ENCODE measurements around the gene GTPBP6. TPM values are rescaled to one million over a fixed set of nuclear protein-coding genes. Genes with fewer than 3 reads are reported as not detected.

GTPBP6 gene
- polyA plus RNA-seq, 1 of the 3 experiments (the other 2 are of a cell fraction): 47.3 TPM

- 99% methylated on average over 36 of the region's 54 CpGs for WGBS (ENCODE audit: low lambda C conversion rate)
- TF ChIP-seq CHD2 (IDR thresholded peaks at IDR 0.05; ENCODE audit: low read length, partially characterized antibody) (no peak), GABPA (IDR thresholded peaks at IDR 0.05; ENCODE audit: low read depth) (no peak), IRF3 (IDR thresholded peaks at IDR 0.05; ENCODE audit: low read depth, low read length) (no peak), TEAD4 (IDR thresholded peaks at IDR 0.05; ENCODE audit: borderline replicate concordance, insufficient read depth) (no peak), MAX (IDR thresholded peaks at IDR 0.05; ENCODE audit: low read depth) (no peak), USF1 (IDR thresholded peaks at IDR 0.05; ENCODE audit: borderline replicate concordance, low read depth) (no peak), ELF1 (IDR thresholded peaks at IDR 0.05) (no peak)
- Histone ChIP-seq H3K4me3 (ENCODE audit: low read depth in 2 of 2, low read length in 1 of 2) (no peak overlapping the region), H4K20me1 (ENCODE audit: insufficient read depth) (no peaks in the 10 kb centered on the region), H3K27ac (ENCODE audit: low read depth in 2 of 2, low read length in 1 of 2) (no peak overlapping the region), H3K4me2 (no peak overlapping the region), H3K9me2 (no peaks in the 10 kb centered on the region), H3K4me1 (ENCODE audit: control insufficient read depth in 1 of 2, insufficient read depth in 2 of 2, low read depth in 1 of 2, low read length in 1 of 2) (peaks cover 0 to 4% of the 10 kb centered on the region in 2 experiments; a peak in 2 of 4 replicates), H3K9ac (no peak overlapping the region), H2AFZ (ENCODE audit: low read depth) (no peak overlapping the region), H3K27me3 (ENCODE audit: insufficient read depth) (no peaks in the 10 kb centered on the region), H3K36me3 (replicated peaks in 1 of 2; ENCODE audit: control insufficient read depth in 1 of 2, insufficient read depth in 2 of 2, low read length in 1 of 2) (peaks cover 0 to 18% of the 10 kb centered on the region in 2 experiments), H3K79me2 (ENCODE audit: insufficient read depth) (peaks cover 3% of the 10 kb centered on the region; the same call in 1 of the 2 replicates), H3F3A (replicated peaks; ENCODE audit: insufficient read depth) (peaks cover 5% of the 10 kb centered on the region), H3K9me3 (peaks cover 10% of the 10 kb centered on the region; the same call in 1 of the 2 replicates)
- CTCF ChIA-PET: no interaction called here
- no peak for DNase-seq
- POLR2A ChIA-PET: no interaction called here
These were observed 42.9 kb upstream of the GTPBP6 start for GRCh38 chrX:361231-362145.

GRCh38 chrX:360496-361150 is 42.0 kb upstream of the GTPBP6 start:
- 80% methylated on average over 21 of the region's 26 CpGs for WGBS (ENCODE audit: low lambda C conversion rate)
- H2AFZ ChIP-seq (ENCODE audit: low read depth): no peak overlapping the region
- ChIA-PET CTCF (no interaction called here), POLR2A (no interaction called here)
- H3K4me3 ChIP-seq (ENCODE audit: low read depth in 2 of 2, low read length in 1 of 2): no peak overlapping the region; a peak in 1 of 4 replicates
- no peaks in the 10 kb centered on the region for H3K27me3 ChIP-seq (ENCODE audit: insufficient read depth)
- H4K20me1 ChIP-seq (ENCODE audit: insufficient read depth): no peaks in the 10 kb centered on the region
- peaks cover 8% of the 10 kb centered on the region; the same call in 1 of the 2 replicates for H3K79me2 ChIP-seq (ENCODE audit: insufficient read depth)
- no peaks in the 10 kb centered on the region for H3K9me2 ChIP-seq
- H3K4me1 ChIP-seq (ENCODE audit: control insufficient read depth in 1 of 2, insufficient read depth in 2 of 2, low read depth in 1 of 2, low read length in 1 of 2): peaks cover 0 to 4% of the 10 kb centered on the region in 2 experiments; a peak in 2 of 4 replicates
- DNase-seq: no peak
- peaks cover 0 to 18% of the 10 kb centered on the region in 2 experiments for H3K36me3 ChIP-seq (replicated peaks in 1 of 2; ENCODE audit: control insufficient read depth in 1 of 2, insufficient read depth in 2 of 2, low read length in 1 of 2)
- no peak overlapping the region for H3K9ac ChIP-seq
- H3K4me2 ChIP-seq: no peak overlapping the region
- no peak for TF ChIP-seq RAD21 (IDR thresholded peaks at IDR 0.05; ENCODE audit: low read length)
- no peak for TF ChIP-seq RFX5 (IDR thresholded peaks at IDR 0.05; ENCODE audit: low read length)
- TF ChIP-seq RXRA (IDR thresholded peaks at IDR 0.05; ENCODE audit: borderline replicate concordance, low read depth): no peak
- TF ChIP-seq MXI1 (IDR thresholded peaks at IDR 0.05; ENCODE audit: low read depth, low read length): no peak
- no peak overlapping the region for H3K27ac ChIP-seq (ENCODE audit: low read depth in 2 of 2, low read length in 1 of 2)
- peaks cover 5% of the 10 kb centered on the region for H3F3A ChIP-seq (replicated peaks; ENCODE audit: insufficient read depth)
- H3K9me3 ChIP-seq: peaks cover 10% of the 10 kb centered on the region; the same call in 1 of the 2 replicates
